Measurements from ENCODE around the gene KLHL11. TPM values are rescaled to one million over a fixed set of nuclear protein-coding genes. Genes with fewer than 3 reads are reported as not detected.

KLHL11 gene
- total and polyA plus RNA-seq, 9 of the 15 experiments (the other 6 are each of a cell fraction or from before 2014, with no cell fraction given): 0.20 to 17.0 (median 10.3) TPM

DNA sequence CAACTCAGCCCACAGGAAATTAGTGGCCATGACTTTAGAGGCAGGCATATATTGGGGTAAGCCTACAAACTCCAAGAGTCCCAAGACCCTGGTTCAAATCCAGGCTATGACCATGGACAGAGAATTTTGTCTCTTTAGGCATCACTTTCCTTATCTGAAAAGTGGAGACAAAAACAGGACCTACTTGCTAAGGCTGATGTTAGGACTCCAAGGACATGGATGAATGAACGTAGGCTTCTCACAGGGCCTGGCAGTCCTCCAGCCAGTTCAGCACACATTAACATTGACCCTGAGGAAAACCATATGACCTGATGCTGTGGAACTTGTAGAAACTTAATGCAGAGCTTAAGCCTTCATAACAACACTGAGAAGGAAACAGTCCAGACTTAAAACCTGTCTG, 51.0 kb downstream of the KLHL11 start:
- peaks cover 2 to 43% of the 10 kb centered on the region in 2 experiments; a peak in 4 of 5 replicates for H3K4me1 ChIP-seq (replicated peaks in 1 of 2; ENCODE audit: control insufficient read depth in 2 of 2, insufficient read depth in 2 of 2, low read length in 2 of 2)
- in situ Hi-C loops (cut with MboI): no loop called here
- TF ChIP-seq DDX20 (tag; IDR thresholded peaks at IDR 0.05; ENCODE audit: low read depth): no peak
- TF ChIP-seq, protein P1, sequence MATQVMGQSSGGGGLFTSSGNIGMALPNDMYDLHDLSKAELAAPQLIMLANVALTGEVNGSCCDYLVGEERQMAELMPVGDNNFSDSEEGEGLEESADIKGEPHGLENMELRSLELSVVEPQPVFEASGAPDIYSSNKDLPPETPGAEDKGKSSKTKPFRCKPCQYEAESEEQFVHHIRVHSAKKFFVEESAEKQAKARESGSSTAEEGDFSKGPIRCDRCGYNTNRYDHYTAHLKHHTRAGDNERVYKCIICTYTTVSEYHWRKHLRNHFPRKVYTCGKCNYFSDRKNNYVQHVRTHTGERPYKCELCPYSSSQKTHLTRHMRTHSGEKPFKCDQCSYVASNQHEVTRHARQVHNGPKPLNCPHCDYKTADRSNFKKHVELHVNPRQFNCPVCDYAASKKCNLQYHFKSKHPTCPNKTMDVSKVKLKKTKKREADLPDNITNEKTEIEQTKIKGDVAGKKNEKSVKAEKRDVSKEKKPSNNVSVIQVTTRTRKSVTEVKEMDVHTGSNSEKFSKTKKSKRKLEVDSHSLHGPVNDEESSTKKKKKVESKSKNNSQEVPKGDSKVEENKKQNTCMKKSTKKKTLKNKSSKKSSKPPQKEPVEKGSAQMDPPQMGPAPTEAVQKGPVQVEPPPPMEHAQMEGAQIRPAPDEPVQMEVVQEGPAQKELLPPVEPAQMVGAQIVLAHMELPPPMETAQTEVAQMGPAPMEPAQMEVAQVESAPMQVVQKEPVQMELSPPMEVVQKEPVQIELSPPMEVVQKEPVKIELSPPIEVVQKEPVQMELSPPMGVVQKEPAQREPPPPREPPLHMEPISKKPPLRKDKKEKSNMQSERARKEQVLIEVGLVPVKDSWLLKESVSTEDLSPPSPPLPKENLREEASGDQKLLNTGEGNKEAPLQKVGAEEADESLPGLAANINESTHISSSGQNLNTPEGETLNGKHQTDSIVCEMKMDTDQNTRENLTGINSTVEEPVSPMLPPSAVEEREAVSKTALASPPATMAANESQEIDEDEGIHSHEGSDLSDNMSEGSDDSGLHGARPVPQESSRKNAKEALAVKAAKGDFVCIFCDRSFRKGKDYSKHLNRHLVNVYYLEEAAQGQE (IDR thresholded peaks at IDR 0.05; ENCODE audit: borderline replicate concordance): peak; percentile 33
- TF ChIP-seq, protein P1 (CRISPR knock-in tag; IDR thresholded peaks at IDR 0.05; ENCODE audit: low read depth): no peak
- H3K27me3 ChIP-seq (ENCODE audit: control insufficient read depth in 2 of 2, insufficient read depth in 2 of 2, low read length in 2 of 2): no peaks in the 10 kb centered on the region
- H3K4me3 ChIP-seq: no peak overlapping the region
- H3K9ac ChIP-seq (ENCODE audit: insufficient read depth in 1 of 2, low read depth in 2 of 2, low read length in 2 of 2): no peak overlapping the region; a peak in 1 of 4 replicates
- CTCF ChIA-PET (ENCODE audit: low intra/inter-chr PET ratio): no interaction called here
- no peak overlapping the region for H2AFZ ChIP-seq (ENCODE audit: low read depth, low read length)
- no peak overlapping the region for H3K27ac ChIP-seq (ENCODE audit: extremely low read depth, low read depth, low read length)
- no peaks in the 10 kb centered on the region for H4K20me1 ChIP-seq (replicated peaks; ENCODE audit: control insufficient read depth, insufficient read depth, low read length)
- no peaks in the 10 kb centered on the region for H3K36me3 ChIP-seq (ENCODE audit: control insufficient read depth, insufficient read depth, low read length)
- H3K9me1 ChIP-seq (ENCODE audit: control insufficient read depth, insufficient read depth, low read length): no peaks in the 10 kb centered on the region
- POLR2A ChIA-PET: interaction anchor here (0.7 to 1.2 kb wide), 3 partner anchors 9 to 46 kb away, joined by 3 to 4 read pairs (median 3); no protein-coding TSS in a partner anchor
- ATAC-seq: no peak
- intact Hi-C loops (cut with micrococcal nuclease): no loop called here
- no peak for FAIRE-seq
- DNase-seq (ENCODE audit: extremely low read depth in 1 of 4, low spot score in 3 of 4): no peak
- 24% methylated on average over 1 of the region's 1 CpG for WGBS (ENCODE audit: insufficient coverage, low coverage, missing lambda C conversion rate)
- no peak overlapping the region for H3K4me2 ChIP-seq (ENCODE audit: insufficient read depth, low read length)
- no TSS peak for BruUV-seq (replicated peaks)
- no peaks in the 10 kb centered on the region for H3K79me2 ChIP-seq (ENCODE audit: control insufficient read depth, insufficient read depth, low read length)
- H3K9me3 ChIP-seq (replicated peaks; ENCODE audit: control insufficient read depth, insufficient read depth, low read depth, low read length): no peaks in the 10 kb centered on the region

Data from K562 (cell line).